HG02884 (cell line): ENCODE results near the gene CYP26C1.

Source experiments
- ATAC-seq: cut with Tn5 transposase; IDR thresholded peaks from one replicate; pipeline ENCODE4 v1.9.1; 2021; ENCODE audit warnings: mild to moderate bottlenecking, moderate library complexity; ENCODE audit not compliant: unreplicated experiment

Gene CYP26C1

DNA sequence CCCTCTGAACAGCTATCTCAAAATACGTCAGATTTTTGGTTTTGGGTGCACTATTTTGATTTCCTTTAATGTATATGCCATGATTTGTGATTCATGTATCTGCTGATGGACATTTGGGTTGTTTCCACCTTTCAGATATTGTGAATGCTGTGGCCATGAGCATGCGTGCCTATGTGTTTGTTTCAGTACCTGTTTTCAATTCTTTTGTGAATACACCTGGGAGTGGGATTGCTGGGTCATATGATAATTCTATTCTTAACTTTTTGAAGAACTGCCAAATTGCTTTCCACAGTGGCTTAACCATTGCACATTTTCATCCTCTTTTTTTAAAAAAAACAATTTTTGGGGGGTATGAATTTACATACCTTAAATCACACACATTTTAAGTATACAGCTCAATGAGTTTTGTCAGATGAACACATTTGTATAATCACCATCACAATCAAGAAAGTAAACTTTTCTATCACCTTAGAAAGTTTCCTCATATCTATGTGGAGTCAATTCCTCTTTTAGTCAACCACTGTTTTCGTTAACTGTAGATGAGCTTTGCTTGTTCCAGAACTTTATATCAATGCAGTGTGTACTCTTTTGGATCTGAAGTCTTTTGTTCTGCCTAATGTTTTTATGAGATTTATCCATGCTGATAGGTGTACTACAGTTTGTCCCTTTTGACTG lies 50.0 kb downstream of the CYP26C1 start:
- ATAC-seq = peak; percentile 64

DNA sequence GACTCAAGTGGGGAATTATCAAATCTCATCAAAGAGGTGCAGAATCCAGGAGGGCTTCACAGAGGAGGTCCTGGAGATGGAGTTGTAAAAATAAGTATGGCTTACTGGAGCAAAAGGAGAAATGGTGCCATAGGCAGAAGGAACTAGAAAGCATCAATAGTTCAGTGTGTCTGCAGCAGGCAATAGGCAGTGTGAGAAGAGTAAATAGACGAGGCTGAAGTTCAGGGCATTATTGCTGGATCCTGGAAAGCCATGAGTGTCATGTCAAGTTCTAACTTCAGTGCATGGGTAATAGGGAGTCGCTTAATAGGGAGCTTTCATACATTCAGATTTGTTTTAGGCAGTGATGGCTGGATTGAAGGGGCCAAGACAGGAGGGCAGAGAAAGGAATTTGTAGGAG lies 52.4 kb downstream of the CYP26C1 start:
- no peak for ATAC-seq

DNA sequence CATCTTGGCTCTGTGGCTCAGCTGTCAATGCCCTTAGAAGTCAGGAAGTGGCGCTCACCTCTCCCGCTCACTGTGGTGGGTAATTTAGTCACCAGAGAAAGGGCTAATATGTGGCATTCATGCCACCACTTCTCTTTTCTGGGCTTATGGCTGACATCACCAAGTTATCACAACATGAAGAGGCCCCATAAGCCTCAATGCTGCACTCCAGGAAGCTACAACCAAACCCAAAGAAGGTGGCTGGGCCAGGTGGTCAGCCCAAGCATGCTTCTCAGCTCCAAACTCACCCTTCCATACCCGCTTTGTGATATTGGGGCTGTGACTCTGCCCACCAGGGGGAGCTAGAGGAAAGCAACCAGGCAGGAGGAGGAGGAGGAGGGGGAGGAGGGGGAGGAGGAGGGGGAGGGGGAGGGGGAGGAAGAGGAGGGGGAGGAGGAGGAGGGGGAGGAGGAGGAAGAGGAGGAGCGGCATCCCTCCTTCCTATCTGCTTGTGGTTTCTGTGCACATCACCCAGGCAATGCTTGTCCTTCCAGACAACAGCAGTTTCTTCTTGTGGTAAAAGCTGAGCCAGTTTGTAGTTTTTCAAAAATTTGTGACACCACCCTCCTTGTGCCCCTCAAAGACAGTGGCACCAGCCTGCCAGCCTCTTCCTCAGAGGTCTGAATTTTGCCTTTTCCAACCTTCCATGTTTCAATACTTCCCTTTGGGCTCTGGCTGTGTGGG lies 55.2 kb downstream of the CYP26C1 start:
- peak; percentile 59 for ATAC-seq
